Colonic mucosa (tissue), 4 donors: Measurements from ENCODE around the gene RAB12. TPM values are rescaled to one million over a fixed set of nuclear protein-coding genes. Genes with fewer than 3 reads are reported as not detected.

Experiments
- DNase-seq: peaks from one replicate; pipeline ENCODE4 v3.0.0-alpha.2; 2020
- H3K27ac ChIP-seq: fragments of 200-600 bp; one replicate; pipeline ENCODE4 v1.8.0; 2021
- H3K27me3 ChIP-seq: fragments of 200-600 bp; one replicate; pipeline ENCODE4 v1.8.0; 2021
- H3K36me3 ChIP-seq: fragments of 200-600 bp; one replicate; pipeline ENCODE4 v1.8.0; 2021
- H3K4me1 ChIP-seq: fragments of 200-600 bp; one replicate; pipeline ENCODE4 v1.8.0; 2021; ENCODE audit warnings: mild to moderate bottlenecking
- H3K4me3 ChIP-seq: fragments of 200-600 bp; one replicate; pipeline ENCODE4 v1.8.0; 2021
- H3K9ac ChIP-seq, 2 donors: one replicate each; pipeline ENCODE4 v1.7.0; 2013; ENCODE audit warnings: control low read depth in 2 of 2, low read depth in 2 of 2, low read length in 2 of 2
- H3K9me3 ChIP-seq: fragments of 200-600 bp; one replicate; pipeline ENCODE4 v1.8.0; 2021
- intact Hi-C: fragments of 100-400 bp; cut with DNase I; formaldehyde crosslinking; loops from one replicate; pipeline ENCODE4 v1.14.1; 2022
- total RNA-seq, 2 donors: library from RNA; stranded (reverse); fragmentation: NEBNext Ultra II Directional in 1 of 2; extraction: Animal tissue kit (Norgen Biotek cat#: 25700) in 1 of 2; gene quantifications; one replicate each; pipeline ENCODE4 v1.2.1, GENCODE V29; 2021
- TF ChIP-seq, protein P1 (sequence below): fragments of 200-600 bp; IDR thresholded peaks from one replicate; pipeline ENCODE4 v1.8.0; 2022; ENCODE audit warnings: antibody characterized with exemption, mild to moderate bottlenecking
- donor health status: healthy.
- donor health status: DM: no; HTN: no; CAD: no.
- donor health status: DM: no; HTN: no; CAD: no.

Gene RAB12
- total RNA-seq, 2 donors from 2014 or later, result 11.2 to 19.6 TPM

DNA sequence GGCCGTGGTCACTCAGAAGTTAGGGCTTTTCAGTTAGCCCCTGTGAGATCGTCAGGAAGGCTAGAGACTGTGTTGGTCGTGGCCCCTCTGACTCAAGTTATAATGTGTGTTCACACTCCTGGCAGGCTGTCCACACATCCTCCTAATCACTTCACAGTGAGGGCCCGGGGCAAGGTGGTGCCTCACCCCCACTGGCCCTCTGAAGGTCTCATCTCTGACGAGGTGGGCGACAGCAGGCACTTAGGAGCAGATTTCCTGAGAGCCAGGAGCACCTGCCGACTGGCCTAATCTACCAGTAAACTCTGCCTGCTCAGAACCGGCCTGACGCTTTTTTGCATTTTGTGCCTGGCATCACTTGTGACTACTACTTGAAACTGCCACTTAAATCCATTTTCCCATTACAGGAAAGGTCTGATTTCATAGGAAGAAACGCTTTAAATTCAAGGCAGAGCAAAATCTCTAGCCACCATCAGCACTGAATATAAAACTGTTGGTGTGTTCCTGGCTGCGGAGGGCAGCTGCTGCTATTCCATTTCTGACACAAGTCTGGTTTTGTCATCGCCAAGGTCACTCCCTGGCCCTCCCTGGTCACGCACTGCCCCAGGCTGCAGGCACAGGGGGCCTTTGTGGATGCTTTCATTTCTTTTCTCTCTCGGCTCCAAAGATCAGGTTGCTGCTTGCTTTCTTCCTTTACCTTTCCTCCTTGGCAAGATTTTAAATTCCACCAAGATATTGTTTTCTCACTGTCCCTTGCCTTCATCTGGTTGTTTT, 48.0 kb downstream of the RAB12 start:
- intact Hi-C loops, result loop anchor here (2.0 to 10.0 kb wide), 3 partner anchors 35 to 488 kb away; no protein-coding TSS in a partner anchor
- no peaks in the 10 kb centered on the region for H3K36me3 ChIP-seq
- no peaks in the 10 kb centered on the region for H3K9me3 ChIP-seq

GRCh38 chr18:8657873-8658470, 48.7 kb downstream of the RAB12 start:
- no peak overlapping the region for H3K9ac ChIP-seq
- no peaks in the 10 kb centered on the region for H3K4me1 ChIP-seq
- no peak for DNase-seq
- no peak overlapping the region for H3K4me3 ChIP-seq
- H3K27me3 ChIP-seq, result no peaks in the 10 kb centered on the region
- H3K36me3 ChIP-seq, result no peaks in the 10 kb centered on the region
- H3K27ac ChIP-seq, result no peak overlapping the region
- intact Hi-C loops, result loop anchor here (2.0 to 10.0 kb wide), 3 partner anchors 34 to 487 kb away; no protein-coding TSS in a partner anchor
- no peaks in the 10 kb centered on the region for H3K9me3 ChIP-seq
- TF ChIP-seq, protein P1, sequence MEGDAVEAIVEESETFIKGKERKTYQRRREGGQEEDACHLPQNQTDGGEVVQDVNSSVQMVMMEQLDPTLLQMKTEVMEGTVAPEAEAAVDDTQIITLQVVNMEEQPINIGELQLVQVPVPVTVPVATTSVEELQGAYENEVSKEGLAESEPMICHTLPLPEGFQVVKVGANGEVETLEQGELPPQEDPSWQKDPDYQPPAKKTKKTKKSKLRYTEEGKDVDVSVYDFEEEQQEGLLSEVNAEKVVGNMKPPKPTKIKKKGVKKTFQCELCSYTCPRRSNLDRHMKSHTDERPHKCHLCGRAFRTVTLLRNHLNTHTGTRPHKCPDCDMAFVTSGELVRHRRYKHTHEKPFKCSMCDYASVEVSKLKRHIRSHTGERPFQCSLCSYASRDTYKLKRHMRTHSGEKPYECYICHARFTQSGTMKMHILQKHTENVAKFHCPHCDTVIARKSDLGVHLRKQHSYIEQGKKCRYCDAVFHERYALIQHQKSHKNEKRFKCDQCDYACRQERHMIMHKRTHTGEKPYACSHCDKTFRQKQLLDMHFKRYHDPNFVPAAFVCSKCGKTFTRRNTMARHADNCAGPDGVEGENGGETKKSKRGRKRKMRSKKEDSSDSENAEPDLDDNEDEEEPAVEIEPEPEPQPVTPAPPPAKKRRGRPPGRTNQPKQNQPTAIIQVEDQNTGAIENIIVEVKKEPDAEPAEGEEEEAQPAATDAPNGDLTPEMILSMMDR, result no peak

More for the DNA sequence above, 48.0 kb downstream of the RAB12 start:
- H3K4me3 ChIP-seq, result no peak overlapping the region
- H3K4me1 ChIP-seq, result no peaks in the 10 kb centered on the region
- no peak overlapping the region for H3K9ac ChIP-seq
- DNase-seq, result no peak
- H3K27ac ChIP-seq, result no peak overlapping the region
- TF ChIP-seq, protein P1, result no peak
- H3K27me3 ChIP-seq, result no peaks in the 10 kb centered on the region

DNA sequence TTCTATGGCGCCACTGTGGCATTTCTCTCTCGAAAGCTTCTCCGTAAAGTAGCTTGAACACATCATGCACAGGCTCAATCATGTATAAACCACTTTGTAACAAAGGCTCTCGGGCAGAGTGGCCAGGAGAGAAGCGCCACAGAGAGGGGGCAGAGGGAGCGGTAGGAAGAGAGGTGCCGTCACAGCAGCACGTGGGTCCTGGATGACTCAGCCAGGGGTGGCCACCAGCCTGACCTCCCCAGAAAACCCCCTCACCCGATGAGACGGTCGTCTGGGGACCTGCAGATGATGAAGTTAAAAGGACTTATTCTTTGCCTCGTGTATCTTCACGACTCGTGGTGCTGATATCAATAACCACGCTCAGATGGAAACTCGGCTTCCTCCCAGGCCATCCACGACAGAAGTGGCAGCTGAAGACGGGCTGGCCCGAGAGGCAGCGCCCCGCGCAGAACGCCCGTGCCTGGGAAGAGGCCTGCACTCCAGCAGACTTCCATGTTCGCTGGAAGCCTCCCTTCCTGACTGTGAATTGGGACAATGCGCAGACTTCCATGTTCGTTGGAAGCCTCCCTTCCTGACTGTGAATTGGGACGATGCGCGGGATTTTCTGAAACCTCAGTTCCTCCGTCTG, 49.7 kb downstream of the RAB12 start:
- Histone ChIP-seq H3K27me3 (no peaks in the 10 kb centered on the region), H3K9me3 (no peaks in the 10 kb centered on the region), H3K4me3 (no peak overlapping the region), H3K27ac (no peak overlapping the region), H3K4me1 (no peaks in the 10 kb centered on the region), H3K36me3 (no peaks in the 10 kb centered on the region), H3K9ac (no peak overlapping the region)
- TF ChIP-seq, protein P1, result no peak
- intact Hi-C loops, result loop anchor here (5.0 to 10.0 kb wide), 2 partner anchors 33 to 486 kb away; no protein-coding TSS in a partner anchor
- DNase-seq, result no peak

GRCh38 chr18:8659609-8660242, 50.5 kb downstream of the RAB12 start:
- intact Hi-C loops, result loop anchor here (5.0 to 10.0 kb wide), 2 partner anchors 33 to 485 kb away; no protein-coding TSS in a partner anchor
- no peak for DNase-seq
- H3K4me1 ChIP-seq, result no peaks in the 10 kb centered on the region

More at GRCh38 chr18:8659609-8660242, 50.5 kb downstream of the RAB12 start:
- no peak overlapping the region for H3K4me3 ChIP-seq
- TF ChIP-seq, protein P1, result no peak
- H3K9me3 ChIP-seq, result no peaks in the 10 kb centered on the region
- no peak overlapping the region for H3K27ac ChIP-seq
- H3K27me3 ChIP-seq, result no peaks in the 10 kb centered on the region
- no peaks in the 10 kb centered on the region for H3K36me3 ChIP-seq
- no peak overlapping the region for H3K9ac ChIP-seq
